Measurements from ENCODE around the gene RIMS4. TPM values are rescaled to one million over a fixed set of nuclear protein-coding genes. Genes with fewer than 3 reads are reported as not detected.

Gene RIMS4
- total RNA-seq, 1 donor from 2014 or later: 6.3 TPM

DNA sequence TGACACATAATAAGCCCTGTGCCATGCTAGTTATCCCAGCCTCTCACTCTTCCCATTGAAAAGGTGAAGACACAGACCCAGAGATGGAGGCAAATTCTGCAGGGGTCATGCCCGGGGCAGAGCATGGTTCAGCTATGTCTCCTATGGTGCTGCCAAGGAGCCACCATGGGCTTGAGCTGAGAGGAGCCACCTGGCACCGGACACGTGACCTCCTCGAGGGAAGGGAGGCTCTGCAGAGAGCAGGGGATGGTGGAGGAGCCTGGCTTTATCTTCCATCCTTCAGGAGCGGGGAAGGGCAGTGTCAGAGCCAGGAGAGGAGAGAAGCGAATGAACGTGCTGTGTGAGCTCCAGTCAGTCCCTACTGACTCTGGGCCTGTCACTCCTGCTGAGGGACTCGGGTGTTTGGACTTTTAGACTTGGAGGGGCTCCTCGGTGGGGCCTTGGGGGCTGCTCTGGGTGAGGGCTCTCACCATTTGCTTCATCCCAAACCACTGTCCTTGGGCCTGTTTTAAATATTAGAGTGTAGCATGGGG lies 106.3 kb downstream of the RIMS4 start:
- H3K27me3 Mint-ChIP-seq: peaks cover 8% of the 10 kb centered on the region
- no peak overlapping the region for H3K27ac Mint-ChIP-seq
- no peak for TF ChIP-seq CTCF (IDR thresholded peaks at IDR 0.05; ENCODE audit: unreplicated experiment)
- H3K36me3 Mint-ChIP-seq (ENCODE audit: insufficient read depth): no peaks in the 10 kb centered on the region
- H3K4me3 Mint-ChIP-seq (ENCODE audit: low read depth): no peak overlapping the region
- DNase-seq (ENCODE audit: low spot score, unreplicated experiment): no peak
- H3K9me3 Mint-ChIP-seq (ENCODE audit: low read depth): no peaks in the 10 kb centered on the region
- H3K4me1 Mint-ChIP-seq (ENCODE audit: low read depth): peaks cover 2% of the 10 kb centered on the region

GRCh38 chr20:44703183-44703925 lies 107.0 kb downstream of the RIMS4 start:
- no peak for TF ChIP-seq CTCF (IDR thresholded peaks at IDR 0.05; ENCODE audit: unreplicated experiment)
- no peak overlapping the region for H3K27ac Mint-ChIP-seq
- no peak for DNase-seq (ENCODE audit: low spot score, unreplicated experiment)
- H3K9me3 Mint-ChIP-seq (ENCODE audit: low read depth): no peaks in the 10 kb centered on the region
- peaks cover 8% of the 10 kb centered on the region for H3K27me3 Mint-ChIP-seq
- H3K4me3 Mint-ChIP-seq (ENCODE audit: low read depth): no peak overlapping the region
- no peaks in the 10 kb centered on the region for H3K36me3 Mint-ChIP-seq (ENCODE audit: insufficient read depth)
- peaks cover 2% of the 10 kb centered on the region for H3K4me1 Mint-ChIP-seq (ENCODE audit: low read depth)

DNA sequence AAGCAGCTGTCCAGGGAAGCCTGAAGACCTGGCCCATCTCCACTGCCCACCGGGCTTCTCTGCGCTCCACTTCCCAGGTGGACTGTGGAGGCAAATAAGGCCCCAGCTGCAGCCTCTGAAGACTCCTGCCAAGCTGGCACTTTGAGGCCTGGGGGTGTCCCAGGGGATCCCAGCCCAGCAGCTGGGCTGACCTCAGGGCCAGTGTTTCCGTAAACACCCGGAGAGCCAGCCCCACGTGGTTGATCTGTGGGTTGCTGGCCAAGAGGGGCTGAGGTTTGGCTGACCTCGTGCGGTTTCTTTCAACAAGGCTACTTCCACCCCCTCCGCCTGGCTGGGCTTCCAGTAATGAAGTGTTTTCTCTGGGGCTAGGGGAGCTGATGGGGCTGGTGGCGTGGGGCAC lies 107.6 kb downstream of the RIMS4 start:
- peaks cover 8% of the 10 kb centered on the region for H3K27me3 Mint-ChIP-seq
- peaks cover 2% of the 10 kb centered on the region for H3K4me1 Mint-ChIP-seq (ENCODE audit: low read depth)
- H3K27ac Mint-ChIP-seq: no peak overlapping the region
- H3K4me3 Mint-ChIP-seq (ENCODE audit: low read depth): no peak overlapping the region
- H3K36me3 Mint-ChIP-seq (ENCODE audit: insufficient read depth): no peaks in the 10 kb centered on the region
- no peaks in the 10 kb centered on the region for H3K9me3 Mint-ChIP-seq (ENCODE audit: low read depth)
- no peak for DNase-seq (ENCODE audit: low spot score, unreplicated experiment)
- TF ChIP-seq CTCF (IDR thresholded peaks at IDR 0.05; ENCODE audit: unreplicated experiment): no peak

GRCh38 chr20:44701858-44702256 lies 108.5 kb downstream of the RIMS4 start:
- H3K36me3 Mint-ChIP-seq (ENCODE audit: insufficient read depth): no peaks in the 10 kb centered on the region
- no peaks in the 10 kb centered on the region for H3K9me3 Mint-ChIP-seq (ENCODE audit: low read depth)
- no peak for DNase-seq (ENCODE audit: low spot score, unreplicated experiment)
- TF ChIP-seq CTCF (IDR thresholded peaks at IDR 0.05; ENCODE audit: unreplicated experiment): no peak
- H3K4me3 Mint-ChIP-seq (ENCODE audit: low read depth): no peak overlapping the region
- H3K4me1 Mint-ChIP-seq (ENCODE audit: low read depth): peaks cover 2% of the 10 kb centered on the region
- H3K27ac Mint-ChIP-seq: no peak overlapping the region
- H3K27me3 Mint-ChIP-seq: peaks cover 8% of the 10 kb centered on the region

Other genes with a start within 250 kb of the RIMS4 start
- gene PKIG, start 228.0 kb downstream of the RIMS4 start, total RNA-seq: 34.4 and 36.5 TPM in 2 replicates
- 10.7 and 11.4 TPM in 2 replicates for gene ADA, start 158.8 kb downstream of the RIMS4 start, total RNA-seq
- gene CCN5, start 95.2 kb downstream of the RIMS4 start, total RNA-seq: not detected in 2 replicates
- 0.22 and 0.27 TPM in 2 replicates for gene KCNK15, start 64.7 kb downstream of the RIMS4 start, total RNA-seq
- gene YWHAB, start 75.2 kb upstream of the RIMS4 start, total RNA-seq: 125 and 126 TPM in 2 replicates
- 211 and 219 TPM in 2 replicates for gene PABPC1L, start 99.5 kb upstream of the RIMS4 start, total RNA-seq
- 40.1 and 40.9 TPM in 2 replicates for gene TOMM34, start 149.9 kb upstream of the RIMS4 start, total RNA-seq
- 36.3 and 37.4 TPM in 2 replicates for gene STK4, start 156.0 kb upstream of the RIMS4 start, total RNA-seq